ENCODE measurements around the gene CTPS2.

The CTPS2 gene

GRCh38 chrX:16544969-16545368 lies 167.5 kb downstream of the CTPS2 start:
- no peak for DNase-seq

Measured in NCI-H774 (cell line).